Right atrium auricular region (tissue), 2 donors: ENCODE data around the gene GPC3. TPM values are rescaled to one million over a fixed set of nuclear protein-coding genes. Genes with fewer than 3 reads are reported as not detected.

Experiments
- DNase-seq: peaks from one replicate; pipeline ENCODE4 v3.0.0-alpha.2; 2019; ENCODE audit warnings: low spot score
- H3K27ac ChIP-seq, 2 donors: fragments of 200-600 bp; sonication (generic); 1 replicate in 1 of 2; 2 replicates in 1 of 2; pipeline ENCODE4 v1.5.1; 2016 to 2019
- H3K27me3 ChIP-seq, 2 donors: fragments of 200-600 bp; sonication (generic); one replicate each; pipeline versions ENCODE4 v1.5.1 to v1.6.0; 2017 to 2019
- H3K36me3 ChIP-seq: fragments of 200-600 bp; sonication (generic); one replicate; pipeline ENCODE4 v1.5.1; 2016
- H3K4me1 ChIP-seq, 2 donors: fragments of 200-600 bp; sonication (generic); one replicate each; pipeline versions ENCODE4 v1.5.1 to v1.6.0; 2017 to 2019
- H3K4me3 ChIP-seq, 2 donors: fragments of 200-600 bp; sonication (generic); 1 replicate in 1 of 2; 2 replicates in 1 of 2; pipeline ENCODE4 v1.5.1; 2017 to 2019; ENCODE audit warnings: mild to moderate bottlenecking in 1 of 2, moderate library complexity in 1 of 2
- H3K9me3 ChIP-seq, 2 donors: fragments of 200-600 bp; sonication (generic); one replicate each; pipeline ENCODE4 v1.5.1; 2019
- total RNA-seq, 2 donors: library from RNA; depleted of rRNA; stranded (reverse); fragments of >200 nt; gene quantifications; one replicate each; pipeline ENCODE4 v1.1.0, GENCODE V29; 2016
- TF ChIP-seq, protein P1 (sequence below), 2 donors: fragments of 200-600 bp; sonication (generic); IDR thresholded peaks; one replicate each; pipeline ENCODE4 v1.5.1; 2019; ENCODE audit warnings: antibody characterized with exemption in 2 of 2

GPC3 gene
- total RNA-seq, 2 donors from 2014 or later, result 3.5 to 18.6 TPM

DNA sequence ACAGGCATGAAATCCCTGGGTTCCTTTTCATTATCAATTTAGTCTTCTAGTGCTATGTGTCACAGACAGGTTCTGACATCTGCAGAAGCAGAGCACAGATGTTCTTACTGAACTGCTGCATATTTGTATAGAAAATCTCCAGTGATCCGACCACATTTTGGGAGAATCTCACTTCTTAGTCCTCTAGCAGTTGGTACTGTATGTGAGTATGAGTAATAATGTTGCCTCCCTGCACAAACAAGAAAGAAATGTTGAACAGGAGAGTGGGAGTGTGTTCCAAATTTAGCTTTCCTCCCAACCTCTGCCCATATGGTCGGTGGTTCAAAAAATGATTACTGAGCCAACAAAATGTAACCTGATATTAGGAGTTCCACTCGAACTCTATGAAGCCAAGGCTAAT is 404.8 kb downstream of the GPC3 start:
- DNase-seq, result no peak
- no peak overlapping the region for H3K4me3 ChIP-seq
- H3K27ac ChIP-seq, result no peak overlapping the region
- H3K4me1 ChIP-seq, result no peaks in the 10 kb centered on the region
- no peaks in the 10 kb centered on the region for H3K9me3 ChIP-seq
- TF ChIP-seq, protein P1, sequence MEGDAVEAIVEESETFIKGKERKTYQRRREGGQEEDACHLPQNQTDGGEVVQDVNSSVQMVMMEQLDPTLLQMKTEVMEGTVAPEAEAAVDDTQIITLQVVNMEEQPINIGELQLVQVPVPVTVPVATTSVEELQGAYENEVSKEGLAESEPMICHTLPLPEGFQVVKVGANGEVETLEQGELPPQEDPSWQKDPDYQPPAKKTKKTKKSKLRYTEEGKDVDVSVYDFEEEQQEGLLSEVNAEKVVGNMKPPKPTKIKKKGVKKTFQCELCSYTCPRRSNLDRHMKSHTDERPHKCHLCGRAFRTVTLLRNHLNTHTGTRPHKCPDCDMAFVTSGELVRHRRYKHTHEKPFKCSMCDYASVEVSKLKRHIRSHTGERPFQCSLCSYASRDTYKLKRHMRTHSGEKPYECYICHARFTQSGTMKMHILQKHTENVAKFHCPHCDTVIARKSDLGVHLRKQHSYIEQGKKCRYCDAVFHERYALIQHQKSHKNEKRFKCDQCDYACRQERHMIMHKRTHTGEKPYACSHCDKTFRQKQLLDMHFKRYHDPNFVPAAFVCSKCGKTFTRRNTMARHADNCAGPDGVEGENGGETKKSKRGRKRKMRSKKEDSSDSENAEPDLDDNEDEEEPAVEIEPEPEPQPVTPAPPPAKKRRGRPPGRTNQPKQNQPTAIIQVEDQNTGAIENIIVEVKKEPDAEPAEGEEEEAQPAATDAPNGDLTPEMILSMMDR (IDR thresholded peaks at IDR 0.05), result no peak
- H3K27me3 ChIP-seq, result no peaks in the 10 kb centered on the region
- no peaks in the 10 kb centered on the region for H3K36me3 ChIP-seq

- Histone ChIP-seq H3K9me3 (no peaks in the 10 kb centered on the region), H3K4me3 (no peak overlapping the region), H3K27ac (no peak overlapping the region), H3K27me3 (no peaks in the 10 kb centered on the region), H3K4me1 (no peaks in the 10 kb centered on the region), H3K36me3 (no peaks in the 10 kb centered on the region)
- TF ChIP-seq, protein P1 (IDR thresholded peaks at IDR 0.05), result no peak
- DNase-seq, result no peak
Observed at GRCh38 chrX:133579631-133580030, 405.8 kb downstream of the GPC3 start.

GRCh38 chrX:133576876-133577275 is 408.5 kb downstream of the GPC3 start:
- Histone ChIP-seq H3K27me3 (no peaks in the 10 kb centered on the region), H3K4me1 (no peaks in the 10 kb centered on the region), H3K9me3 (peaks cover 0 to 14% of the 10 kb centered on the region in 2 donors), H3K4me3 (no peak overlapping the region), H3K27ac (no peak overlapping the region), H3K36me3 (no peaks in the 10 kb centered on the region)
- DNase-seq, result no peak
- TF ChIP-seq, protein P1 (IDR thresholded peaks at IDR 0.05), result no peak

DNA sequence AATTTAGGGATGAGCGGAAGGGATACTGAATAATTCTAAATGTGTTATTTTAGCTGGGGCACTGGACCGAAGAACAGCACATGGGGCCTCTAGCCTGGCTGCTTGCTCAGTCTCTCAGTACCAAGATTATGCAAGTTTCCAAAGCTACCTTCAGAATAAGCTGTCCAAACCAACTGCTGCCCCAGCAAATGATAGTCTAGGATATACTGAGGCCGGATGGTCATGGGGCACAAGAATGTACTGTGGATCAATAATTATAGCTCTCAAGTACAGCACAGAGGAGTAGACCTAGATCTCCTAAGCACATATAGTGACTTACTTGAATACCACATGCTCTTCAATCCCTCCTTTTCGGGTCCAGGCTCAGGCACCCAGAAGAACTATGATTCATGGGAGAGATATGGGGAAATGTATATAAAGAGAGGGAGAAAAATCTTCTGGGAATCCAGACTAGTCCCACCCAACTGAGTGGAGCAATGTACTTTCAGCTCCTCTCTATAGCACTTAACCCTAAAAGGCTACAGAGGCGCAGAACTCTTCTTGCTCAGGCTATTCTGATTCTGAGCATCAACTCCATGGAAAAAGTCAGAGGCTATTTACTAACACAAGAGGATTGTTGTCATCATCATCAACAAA is 409.8 kb downstream of the GPC3 start:
- Histone ChIP-seq H3K36me3 (no peaks in the 10 kb centered on the region), H3K27me3 (no peaks in the 10 kb centered on the region), H3K9me3 (peaks cover 0 to 14% of the 10 kb centered on the region in 2 donors), H3K27ac (no peak overlapping the region), H3K4me3 (no peak overlapping the region), H3K4me1 (no peaks in the 10 kb centered on the region)
- DNase-seq, result no peak
- TF ChIP-seq, protein P1 (IDR thresholded peaks at IDR 0.05), result no peak

- H3K36me3 ChIP-seq, result no peaks in the 10 kb centered on the region
- no peak for DNase-seq
- no peaks in the 10 kb centered on the region for H3K27me3 ChIP-seq
- TF ChIP-seq, protein P1 (IDR thresholded peaks at IDR 0.05), result no peak
- H3K9me3 ChIP-seq, result peaks cover 0 to 14% of the 10 kb centered on the region in 2 donors
- no peaks in the 10 kb centered on the region for H3K4me1 ChIP-seq
- no peak overlapping the region for H3K4me3 ChIP-seq
- H3K27ac ChIP-seq, result no peak overlapping the region
Observed at GRCh38 chrX:133574716-133575115, 410.7 kb downstream of the GPC3 start.

DNA sequence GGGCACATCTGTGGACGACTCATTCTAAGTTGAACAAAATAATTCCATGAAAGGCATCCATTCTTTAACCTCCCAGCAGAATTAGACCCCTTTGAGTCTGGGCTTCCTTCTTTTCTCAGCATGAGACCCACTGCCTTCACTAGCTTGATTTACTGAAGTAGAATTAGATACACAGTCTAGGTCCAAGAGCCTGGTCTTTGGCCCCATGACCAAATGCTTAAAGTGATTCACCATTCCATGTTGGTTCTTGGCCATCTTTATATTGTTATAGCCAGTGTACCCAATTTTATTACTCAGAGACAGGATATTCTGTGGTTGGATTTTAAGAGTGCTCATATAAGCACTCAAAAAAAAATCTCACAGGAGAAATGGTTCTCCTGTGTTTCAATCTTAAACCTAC is 414.8 kb downstream of the GPC3 start:
- Histone ChIP-seq H3K36me3 (no peaks in the 10 kb centered on the region), H3K27me3 (no peaks in the 10 kb centered on the region)

More for the DNA sequence above, 414.8 kb downstream of the GPC3 start:
- Histone ChIP-seq H3K27ac (no peak overlapping the region), H3K4me1 (no peaks in the 10 kb centered on the region), H3K9me3 (peaks cover 0 to 14% of the 10 kb centered on the region in 2 donors), H3K4me3 (no peak overlapping the region)
- no peak for DNase-seq
- TF ChIP-seq, protein P1 (IDR thresholded peaks at IDR 0.05), result no peak
